ENCODE results near the gene DLGAP1.

DLGAP1 gene

GRCh38 chr18:3544537-3544936 lies 910.6 kb downstream of the DLGAP1 start:
- DNase-seq, result no peak

GRCh38 chr18:3541549-3542386 lies 913.3 kb downstream of the DLGAP1 start:
- DNase-seq, result no peak

- no peak for DNase-seq
These were observed 914.1 kb downstream of the DLGAP1 start for GRCh38 chr18:3540805-3541548.

GRCh38 chr18:3538954-3539617 lies 916.0 kb downstream of the DLGAP1 start:
- DNase-seq, result no peak

GRCh38 chr18:3538456-3538855 lies 916.7 kb downstream of the DLGAP1 start:
- no peak for DNase-seq

GRCh38 chr18:3530807-3531206 lies 924.3 kb downstream of the DLGAP1 start:
- DNase-seq, result no peak

GRCh38 chr18:3529601-3530000 lies 925.5 kb downstream of the DLGAP1 start:
- DNase-seq, result no peak

- no peak for DNase-seq
These were observed 926.0 kb downstream of the DLGAP1 start for GRCh38 chr18:3529077-3529476.

GRCh38 chr18:3528231-3528630 lies 926.9 kb downstream of the DLGAP1 start:
- DNase-seq, result no peak

- DNase-seq, result no peak
These were observed 928.4 kb downstream of the DLGAP1 start for GRCh38 chr18:3526421-3527354.

GRCh38 chr18:3525870-3526420 lies 929.2 kb downstream of the DLGAP1 start:
- DNase-seq, result peak; percentile 17

GRCh38 chr18:3524706-3525105 lies 930.4 kb downstream of the DLGAP1 start:
- DNase-seq, result no peak

GRCh38 chr18:3520230-3521085 lies 934.6 kb downstream of the DLGAP1 start:
- DNase-seq, result no peak

- no peak for DNase-seq
These were observed 940.5 kb downstream of the DLGAP1 start for GRCh38 chr18:3514312-3515216.

GRCh38 chr18:3513481-3513880 lies 941.6 kb downstream of the DLGAP1 start:
- DNase-seq, result no peak

- DNase-seq, result no peak
These were observed 943.1 kb downstream of the DLGAP1 start for GRCh38 chr18:3511980-3512379.

GRCh38 chr18:3510896-3511295 lies 944.2 kb downstream of the DLGAP1 start:
- no peak for DNase-seq

GRCh38 chr18:3510024-3510423 lies 945.1 kb downstream of the DLGAP1 start:
- DNase-seq, result no peak

- DNase-seq, result no peak
These were observed 946.2 kb downstream of the DLGAP1 start for GRCh38 chr18:3508576-3509549.

Measured in activated CD8-positive, alpha-beta memory T cell treated with anti-CD3 and anti-CD28 coated beads, Interleukin-2, amount 50 U/mL, for 4 hours (primary cell).